HepG2 (cell line): ENCODE results near the gene TNS1. TPM values are rescaled to one million over a fixed set of nuclear protein-coding genes. Genes with fewer than 3 reads are reported as not detected.

ENCODE experiments used
- ATAC-seq: fragments of 200-7000 bp; cut with Tn5 transposase; 3 replicates; pipeline ENCODE4 v1.9.1; 2020; ENCODE audit warnings: mild to moderate bottlenecking, moderate library complexity
- BruUV-seq: library from RNA; stranded (reverse); fragments of 400-500 nt; replicated peaks from 2 replicates; lab custom pipeline; 2021; lab: Mats Ljungman, UMichigan
- CTCF ChIA-PET: fragments of 300-600 bp; formaldehyde crosslinking; extraction: SDS; loops from one replicate; lab custom pipeline; 2021; ENCODE audit warnings: low total read pairs, inconsistent platforms, low intra/inter-chr PET ratio; lab: Yijun Ruan, JAX
- POLR2A ChIA-PET: fragments of 350-600 bp; sonication (Branson Sonifier 250); formaldehyde crosslinking; loops from one replicate; lab custom pipeline; 2020; ENCODE audit warnings: antibody characterized with exemption, inconsistent platforms; lab: Yijun Ruan, JAX
- DNase-seq: peaks from one replicate; pipeline ENCODE4 v3.0.0-alpha.2; 2015; ENCODE audit warnings: low spot score
- FAIRE-seq: peaks from 3 replicates; lab custom pipeline; 2011; peaks lifted over from hg19 to GRCh38; lab: Jason Lieb, UNC
- H2AFZ ChIP-seq: one replicate; pipeline ENCODE4 v1.6.1; 2011; ENCODE audit warnings: low read length, inconsistent platforms
- H3K27ac ChIP-seq: fragments of 300-600 bp; 3 replicates; pipeline ENCODE4 v1.8.0; 2011; ENCODE audit warnings: mixed run types, mild to moderate bottlenecking, mixed read lengths, low read length, inconsistent platforms; ENCODE audit not compliant: insufficient read depth; ENCODE audit errors: extremely low read length
- H3K27me3 ChIP-seq, 2 experiments: fragments of 200-600 bp in 1 of 2; 2 replicates in 1 of 2; 3 replicates in 1 of 2; pipeline versions ENCODE4 v1.6.0 to v1.8.0; 2011; ENCODE audit warnings: low read length in 2 of 2, mild to moderate bottlenecking in 2 of 2, moderate library complexity in 2 of 2, inconsistent platforms in 1 of 2; ENCODE audit not compliant: insufficient read depth in 2 of 2, control insufficient read depth in 1 of 2
- H3K36me3 ChIP-seq, 2 experiments: fragments of 200-600 bp in 1 of 2; replicated peaks in 1 of 2; 2 replicates in 1 of 2; 3 replicates in 1 of 2; pipeline versions ENCODE4 v1.5.1 to v1.8.0; 2011; ENCODE audit warnings: low read length in 2 of 2, inconsistent platforms in 1 of 2; ENCODE audit not compliant: insufficient read depth in 2 of 2, control insufficient read depth in 1 of 2
- H3K4me1 ChIP-seq: 2 replicates; pipeline ENCODE4 v1.5.1; 2012; ENCODE audit warnings: low read length, inconsistent platforms; ENCODE audit not compliant: insufficient read depth
- H3K4me2 ChIP-seq: 2 replicates; pipeline ENCODE4 v1.6.0; 2011; ENCODE audit warnings: low read depth, low read length, inconsistent platforms
- H3K4me3 ChIP-seq, 3 experiments: fragments of 200-600 bp in 1 of 3; sonication (generic), shearing (Covaris generic) in 1 of 3; replicated peaks in 1 of 3; 2 replicates each; pipeline ENCODE4 v1.5.1; 2011 to 2016; ENCODE audit warnings: low read length in 3 of 3, inconsistent platforms in 2 of 3, low read depth in 2 of 3, mild to moderate bottlenecking in 2 of 3, control low read depth in 1 of 3, mixed read lengths in 1 of 3; ENCODE audit not compliant: insufficient read depth in 1 of 3
- H3K79me2 ChIP-seq: one replicate; pipeline ENCODE4 v1.6.1; 2011; ENCODE audit warnings: low read length, inconsistent platforms; ENCODE audit not compliant: insufficient read depth
- H3K9ac ChIP-seq: 2 replicates; pipeline ENCODE4 v1.6.0; 2011; ENCODE audit warnings: mild to moderate bottlenecking, low read depth, low read length, inconsistent platforms; ENCODE audit not compliant: insufficient read depth
- H3K9me3 ChIP-seq: 2 replicates; pipeline ENCODE4 v1.5.1; 2012; ENCODE audit warnings: mild to moderate bottlenecking, low read length
- H4K20me1 ChIP-seq: 2 replicates; pipeline ENCODE4 v1.6.0; 2011; ENCODE audit warnings: inconsistent platforms, mild to moderate bottlenecking, low read length, moderate library complexity; ENCODE audit not compliant: insufficient read depth
- AKAP8 ChIP-seq: sonication (generic); formaldehyde crosslinking; IDR thresholded peaks from 2 replicates; pipeline ENCODE4 v1.5.1; 2020; ENCODE audit warnings: mild to moderate bottlenecking, missing genetic modification reagents
- CEBPB ChIP-seq: IDR thresholded peaks from 2 replicates; pipeline ENCODE4 v1.6.1; 2011; ENCODE audit warnings: low read depth, low read length, improper control_type of control experiment, borderline replicate concordance
- DMAP1 ChIP-seq: IDR thresholded peaks from 2 replicates; pipeline ENCODE4 v1.6.1; 2016
- E2F1 ChIP-seq: sonication (generic); formaldehyde crosslinking; IDR thresholded peaks from 2 replicates; pipeline ENCODE4 v1.5.0; 2020; ENCODE audit warnings: missing genetic modification reagents
- FOSL2 ChIP-seq: sonication (generic); formaldehyde crosslinking; IDR thresholded peaks from 2 replicates; pipeline ENCODE4 v1.4.0; 2020; ENCODE audit warnings: missing genetic modification reagents
- IKZF4 ChIP-seq: sonication (generic); formaldehyde crosslinking; IDR thresholded peaks from 2 replicates; pipeline ENCODE4 v1.5.1; 2020; ENCODE audit warnings: borderline replicate concordance, mild to moderate bottlenecking, low read depth, missing genetic modification reagents; ENCODE audit errors: not compliant biosample characterization
- JUNB ChIP-seq: sonication (generic); formaldehyde crosslinking; IDR thresholded peaks from 2 replicates; pipeline ENCODE4 v1.8.0; 2022; ENCODE audit warnings: missing genetic modification reagents, mild to moderate bottlenecking, borderline replicate concordance
- MAF1 ChIP-seq: sonication (generic); formaldehyde crosslinking; IDR thresholded peaks from 2 replicates; pipeline ENCODE4 v1.5.0; 2020; ENCODE audit warnings: missing genetic modification reagents, borderline replicate concordance
- MTA3 ChIP-seq: sonication (generic); formaldehyde crosslinking; IDR thresholded peaks from 2 replicates; pipeline ENCODE4 v1.4.0; 2020; ENCODE audit warnings: missing genetic modification reagents
- ZNF234 ChIP-seq: sonication (generic); formaldehyde crosslinking; conservative IDR thresholded peaks from 2 replicates; pipeline ENCODE4 v1.5.1; 2020; ENCODE audit warnings: mild to moderate bottlenecking, missing genetic modification reagents
- ZNF34 ChIP-seq: sonication (generic); formaldehyde crosslinking; IDR thresholded peaks from 2 replicates; pipeline ENCODE4 v1.4.0; 2020; ENCODE audit warnings: mild to moderate bottlenecking, missing genetic modification reagents, borderline replicate concordance
- ZNF510 ChIP-seq: sonication (generic); formaldehyde crosslinking; IDR thresholded peaks from 2 replicates; pipeline ENCODE4 v1.4.0; 2020; ENCODE audit warnings: low read depth, mild to moderate bottlenecking, missing genetic modification reagents
- WGBS: methylation state at CpG from one replicate; pipeline ENCODE4 v1.1.6; 2017; ENCODE audit warnings: low lambda C conversion rate; 5-methylcytosine and 5-hydroxymethylcytosine counted together
- in situ Hi-C: cut with HindIII; loops from 2 replicates; pipeline ENCODE4 v1.10.0; 2017; ENCODE audit warnings: low pct_unique_long_range_greater_than_20kb; ENCODE audit not compliant: extremely low pct_ligation_motif_present
- intact Hi-C: fragments of 100-400 bp; cut with micrococcal nuclease; formaldehyde crosslinking; loops from one replicate; pipeline ENCODE4 v1.10.0; 2022; ENCODE audit not compliant: unreplicated experiment
- polyA plus RNA-seq, 8 experiments: library from polyadenylated mRNA; depleted of rRNA in 3 of 8; stranded (reverse) in 7 of 8; unstranded in 1 of 8; fragments of >200 nt; fragmentation: Illumina TruSeq in 4 of 8; extraction: Trizol in 4 of 8; gene quantifications; 2 replicates each; pipeline versions ENCODE4 v1.2.1 to v1.2.3, GENCODE V29; 2011 to 2016; ENCODE audit warnings: low read depth in 4 of 8, missing spikeins in 1 of 8, mixed read lengths in 1 of 8; ENCODE audit not compliant: insufficient read depth in 1 of 8
- total RNA-seq, 5 experiments: library from RNA; depleted of rRNA; stranded (reverse); fragments of >200 nt; fragmentation: Illumina TruSeq; extraction: Trizol; gene quantifications; 2 replicates each; pipeline ENCODE4 v1.2.3, GENCODE V29; 2016; ENCODE audit warnings: low read depth in 1 of 5
- TF ChIP-seq, protein P1 (sequence below): sonication (generic); formaldehyde crosslinking; IDR thresholded peaks from 2 replicates; pipeline ENCODE4 v1.4.0; 2020; ENCODE audit warnings: missing genetic modification reagents, mild to moderate bottlenecking, borderline replicate concordance
- TF ChIP-seq, protein P2 (sequence below): sonication (generic); formaldehyde crosslinking; IDR thresholded peaks from 2 replicates; pipeline ENCODE4 v1.4.0; 2020; ENCODE audit warnings: missing genetic modification reagents
- TF ChIP-seq, protein P3 (sequence below), 2 experiments: sonication (generic) in 1 of 2; formaldehyde crosslinking in 1 of 2; IDR thresholded peaks; 2 replicates each; pipeline versions ENCODE4 v1.4.0 to v1.6.1; 2018 to 2020; ENCODE audit warnings: missing genetic modification reagents in 2 of 2, borderline replicate concordance in 1 of 2, low read depth in 1 of 2, mild to moderate bottlenecking in 1 of 2, missing biosample characterization in 1 of 2

The TNS1 gene
- total and polyA plus RNA-seq, 2 of the 13 experiments (the other 11 are each of a cell fraction or from before 2014, with no cell fraction given) = 1.9 to 118 TPM

- TF ChIP-seq JUNB (CRISPR knock-in tag) (no peak), FOSL2 (CRISPR knock-in tag) (no peak), ZNF234 (CRISPR knock-in tag) (no peak), AKAP8 (CRISPR knock-in tag) (no peak), CEBPB (no peak)
- TF ChIP-seq, protein P1, sequence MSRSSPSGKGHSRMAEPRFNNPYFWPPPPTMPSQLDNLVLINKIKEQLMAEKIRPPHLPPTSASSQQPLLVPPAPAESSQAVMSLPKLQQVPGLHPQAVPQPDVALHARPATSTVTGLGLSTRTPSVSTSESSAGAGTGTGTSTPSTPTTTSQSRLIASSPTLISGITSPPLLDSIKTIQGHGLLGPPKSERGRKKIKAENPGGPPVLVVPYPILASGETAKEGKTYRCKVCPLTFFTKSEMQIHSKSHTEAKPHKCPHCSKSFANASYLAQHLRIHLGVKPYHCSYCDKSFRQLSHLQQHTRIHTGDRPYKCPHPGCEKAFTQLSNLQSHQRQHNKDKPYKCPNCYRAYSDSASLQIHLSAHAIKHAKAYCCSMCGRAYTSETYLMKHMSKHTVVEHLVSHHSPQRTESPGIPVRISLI (CRISPR knock-in tag) = no peak
- TF ChIP-seq, protein P2, sequence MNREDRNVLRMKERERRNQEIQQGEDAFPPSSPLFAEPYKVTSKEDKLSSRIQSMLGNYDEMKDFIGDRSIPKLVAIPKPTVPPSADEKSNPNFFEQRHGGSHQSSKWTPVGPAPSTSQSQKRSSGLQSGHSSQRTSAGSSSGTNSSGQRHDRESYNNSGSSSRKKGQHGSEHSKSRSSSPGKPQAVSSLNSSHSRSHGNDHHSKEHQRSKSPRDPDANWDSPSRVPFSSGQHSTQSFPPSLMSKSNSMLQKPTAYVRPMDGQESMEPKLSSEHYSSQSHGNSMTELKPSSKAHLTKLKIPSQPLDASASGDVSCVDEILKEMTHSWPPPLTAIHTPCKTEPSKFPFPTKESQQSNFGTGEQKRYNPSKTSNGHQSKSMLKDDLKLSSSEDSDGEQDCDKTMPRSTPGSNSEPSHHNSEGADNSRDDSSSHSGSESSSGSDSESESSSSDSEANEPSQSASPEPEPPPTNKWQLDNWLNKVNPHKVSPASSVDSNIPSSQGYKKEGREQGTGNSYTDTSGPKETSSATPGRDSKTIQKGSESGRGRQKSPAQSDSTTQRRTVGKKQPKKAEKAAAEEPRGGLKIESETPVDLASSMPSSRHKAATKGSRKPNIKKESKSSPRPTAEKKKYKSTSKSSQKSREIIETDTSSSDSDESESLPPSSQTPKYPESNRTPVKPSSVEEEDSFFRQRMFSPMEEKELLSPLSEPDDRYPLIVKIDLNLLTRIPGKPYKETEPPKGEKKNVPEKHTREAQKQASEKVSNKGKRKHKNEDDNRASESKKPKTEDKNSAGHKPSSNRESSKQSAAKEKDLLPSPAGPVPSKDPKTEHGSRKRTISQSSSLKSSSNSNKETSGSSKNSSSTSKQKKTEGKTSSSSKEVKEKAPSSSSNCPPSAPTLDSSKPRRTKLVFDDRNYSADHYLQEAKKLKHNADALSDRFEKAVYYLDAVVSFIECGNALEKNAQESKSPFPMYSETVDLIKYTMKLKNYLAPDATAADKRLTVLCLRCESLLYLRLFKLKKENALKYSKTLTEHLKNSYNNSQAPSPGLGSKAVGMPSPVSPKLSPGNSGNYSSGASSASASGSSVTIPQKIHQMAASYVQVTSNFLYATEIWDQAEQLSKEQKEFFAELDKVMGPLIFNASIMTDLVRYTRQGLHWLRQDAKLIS (CRISPR knock-in tag) = no peak
Observed at GRCh38 chr2:218040883-218041282, 38.1 kb upstream of the TNS1 start (continued).

DNA sequence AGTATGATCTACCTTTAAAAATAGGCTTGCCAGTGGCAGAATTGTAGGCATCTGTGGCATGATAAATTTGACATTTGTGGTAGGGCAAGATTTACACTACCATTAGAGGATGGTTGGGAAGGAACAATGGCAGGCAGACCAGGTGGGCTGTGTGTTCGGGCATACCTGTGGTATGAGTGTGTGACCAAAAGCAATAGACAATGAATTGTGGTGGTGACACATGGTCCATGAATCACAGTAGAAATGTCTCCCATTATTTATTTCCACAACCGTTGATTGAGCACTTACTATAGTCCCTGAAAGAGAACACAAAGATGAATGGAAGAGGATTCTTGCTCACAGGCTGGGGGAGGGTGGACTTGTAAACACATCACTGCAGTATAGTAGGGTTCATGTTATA is 36.4 kb upstream of the TNS1 start:
- in situ Hi-C loops = no loop called here
- intact Hi-C loops = no loop called here
- WGBS = 11% methylated on average over 2 of the region's 2 CpGs
- Histone ChIP-seq H2AFZ (no peak overlapping the region), H3K4me3 (no peak overlapping the region), H3K27me3 (peaks cover 2 to 23% of the 10 kb centered on the region in 2 experiments; a peak in 4 of 5 replicates), H3K9ac (no peak overlapping the region), H3K27ac (no peak overlapping the region), H3K9me3 (no peaks in the 10 kb centered on the region), H3K4me2 (no peak overlapping the region), H4K20me1 (no peaks in the 10 kb centered on the region), H3K4me1 (peaks cover 5% of the 10 kb centered on the region), H3K79me2 (no peaks in the 10 kb centered on the region), H3K36me3 (no peaks in the 10 kb centered on the region)
- DNase-seq = no peak
- BruUV-seq = no TSS peak
- ChIA-PET CTCF (no interaction called here), POLR2A (no interaction called here)
- ATAC-seq = no peak
- no peak for FAIRE-seq
- TF ChIP-seq, protein P3, sequence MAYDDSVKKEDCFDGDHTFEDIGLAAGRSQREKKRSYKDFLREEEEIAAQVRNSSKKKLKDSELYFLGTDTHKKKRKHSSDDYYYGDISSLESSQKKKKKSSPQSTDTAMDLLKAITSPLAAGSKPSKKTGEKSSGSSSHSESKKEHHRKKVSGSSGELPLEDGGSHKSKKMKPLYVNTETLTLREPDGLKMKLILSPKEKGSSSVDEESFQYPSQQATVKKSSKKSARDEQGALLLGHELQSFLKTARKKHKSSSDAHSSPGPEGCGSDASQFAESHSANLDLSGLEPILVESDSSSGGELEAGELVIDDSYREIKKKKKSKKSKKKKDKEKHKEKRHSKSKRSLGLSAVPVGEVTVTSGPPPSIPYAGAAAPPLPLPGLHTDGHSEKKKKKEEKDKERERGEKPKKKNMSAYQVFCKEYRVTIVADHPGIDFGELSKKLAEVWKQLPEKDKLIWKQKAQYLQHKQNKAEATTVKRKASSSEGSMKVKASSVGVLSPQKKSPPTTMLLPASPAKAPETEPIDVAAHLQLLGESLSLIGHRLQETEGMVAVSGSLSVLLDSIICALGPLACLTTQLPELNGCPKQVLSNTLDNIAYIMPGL (CRISPR knock-in tag; IDR thresholded peaks at IDR 0.05; ENCODE audit: borderline replicate concordance in 1 of 2, low read depth in 1 of 2) = no peak
- TF ChIP-seq E2F1 (CRISPR knock-in tag) (no peak), MAF1 (CRISPR knock-in tag) (no peak), DMAP1 (CRISPR knock-in tag) (no peak), MTA3 (CRISPR knock-in tag) (no peak), ZNF34 (CRISPR knock-in tag) (no peak), ZNF510 (CRISPR knock-in tag) (no peak), IKZF4 (CRISPR knock-in tag) (no peak)
